ENCODE measurements around the gene MS4A15. TPM values are rescaled to one million over a fixed set of nuclear protein-coding genes. Genes with fewer than 3 reads are reported as not detected.
"Not testable (repeated sequence)": the region's sequence is repeated elsewhere in the genome, so short reads cannot be mapped to it uniquely, and the experiment has no call there.

Gene MS4A15, protein sequence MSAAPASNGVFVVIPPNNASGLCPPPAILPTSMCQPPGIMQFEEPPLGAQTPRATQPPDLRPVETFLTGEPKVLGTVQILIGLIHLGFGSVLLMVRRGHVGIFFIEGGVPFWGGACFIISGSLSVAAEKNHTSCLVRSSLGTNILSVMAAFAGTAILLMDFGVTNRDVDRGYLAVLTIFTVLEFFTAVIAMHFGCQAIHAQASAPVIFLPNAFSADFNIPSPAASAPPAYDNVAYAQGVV
- polyA plus RNA-seq (2012; ENCODE audit: missing spikeins), result not detected

DNA sequence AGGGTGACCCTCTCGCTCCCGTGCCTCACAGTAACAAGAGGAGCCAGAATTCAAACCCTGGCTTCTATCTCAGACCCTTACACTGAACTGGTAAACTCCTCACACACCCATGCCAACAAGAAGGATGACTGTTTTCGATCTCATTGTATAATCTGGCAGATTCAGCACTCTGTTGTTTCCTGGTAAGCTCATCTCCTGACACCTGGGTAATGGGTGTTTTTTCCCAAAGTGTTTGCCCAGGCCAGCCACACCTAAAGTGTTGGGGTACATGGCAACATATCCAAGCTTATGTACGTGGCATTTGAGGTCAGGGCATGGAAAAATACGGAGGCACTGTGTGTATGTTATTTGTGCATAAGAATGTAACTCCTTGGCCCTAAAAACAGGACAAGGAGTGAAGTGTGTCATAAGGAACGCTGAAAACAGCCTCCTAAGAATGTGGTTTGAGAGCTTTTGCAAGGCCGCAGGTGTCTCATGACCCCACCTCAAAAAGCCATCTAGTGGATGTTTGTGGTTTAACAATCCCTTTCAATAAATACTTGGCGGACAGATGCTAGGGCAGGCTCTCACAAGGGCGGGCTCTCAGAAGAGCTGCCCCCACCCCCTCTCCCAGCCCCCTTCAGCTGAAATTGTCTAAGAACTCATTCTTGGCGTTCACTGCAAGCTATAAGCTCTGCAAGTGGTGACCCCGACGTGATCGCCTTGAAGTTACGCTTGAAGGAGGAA, at the start of gene MS4A15:
Gene MS4A15, plus strand, starts transcription at position 561 of the 726 bp plus-strand sequence. CDS start 6,867 bp downstream, outside the sequence.
- no peak for TF ChIP-seq POLR2A (IDR thresholded peaks at IDR 0.05; ENCODE audit: low read depth, low read length)
- TF ChIP-seq TAF1 (IDR thresholded peaks at IDR 0.05; ENCODE audit: borderline replicate concordance, low read depth, low read length), result no peak
- TF ChIP-seq POLR2AphosphoS5 (IDR thresholded peaks at IDR 0.05; ENCODE audit: low read depth, low read length), result no peak
- FAIRE-seq, result peak; percentile 84
- DNase-seq (ENCODE audit: insufficient read length), result no peak

DNA sequence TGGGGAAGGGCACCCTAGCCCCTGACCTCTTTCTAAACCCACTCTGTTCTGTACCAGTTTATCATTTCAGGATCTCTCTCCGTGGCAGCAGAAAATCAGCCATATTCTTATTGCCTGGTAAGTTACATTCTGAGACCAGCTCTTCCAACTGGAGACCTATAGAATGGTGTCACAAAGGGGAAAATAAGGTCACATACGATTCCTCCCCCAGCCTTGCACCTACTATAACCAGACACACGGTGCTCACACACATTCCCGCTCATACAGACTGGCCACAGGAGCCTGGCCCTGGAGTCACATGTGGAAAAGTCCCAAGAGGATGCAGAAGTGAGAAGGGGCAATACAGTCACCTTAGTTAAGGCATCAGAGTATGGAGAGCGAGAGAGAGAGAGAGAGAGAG, 49.7 kb upstream of the MS4A15 start:
- FAIRE-seq (no peak), DNase-seq (ENCODE audit: insufficient read length) (no peak)
- TF ChIP-seq POLR2A (IDR thresholded peaks at IDR 0.05; ENCODE audit: low read depth, low read length) (no peak), TAF1 (IDR thresholded peaks at IDR 0.05; ENCODE audit: borderline replicate concordance, low read depth, low read length) (no peak), POLR2AphosphoS5 (IDR thresholded peaks at IDR 0.05; ENCODE audit: low read depth, low read length) (no peak)

DNA sequence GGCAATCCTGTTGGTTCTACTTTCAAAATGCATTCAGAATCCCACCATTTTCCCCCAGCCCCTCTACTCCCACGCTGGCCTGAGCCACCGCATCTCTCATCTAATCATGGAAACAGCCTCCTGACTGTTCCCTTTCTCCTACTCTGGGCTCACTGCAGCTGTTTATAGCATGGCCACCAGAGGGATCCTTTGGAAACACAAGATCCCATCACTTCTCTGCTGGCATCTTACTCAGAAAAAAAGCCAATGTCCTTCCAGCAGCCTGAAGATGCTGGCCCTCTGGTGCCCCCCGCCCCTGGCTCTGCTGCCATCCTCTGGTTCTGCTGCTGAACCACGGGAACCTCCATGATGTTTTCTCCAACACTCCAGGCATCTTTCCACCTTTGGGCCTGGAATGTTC, 46.2 kb upstream of the MS4A15 start:
- FAIRE-seq, result peak; percentile 46
- TF ChIP-seq POLR2AphosphoS5 (IDR thresholded peaks at IDR 0.05; ENCODE audit: low read depth, low read length) (no peak), POLR2A (IDR thresholded peaks at IDR 0.05; ENCODE audit: low read depth, low read length) (no peak), TAF1 (IDR thresholded peaks at IDR 0.05; ENCODE audit: borderline replicate concordance, low read depth, low read length) (no peak)
- DNase-seq (ENCODE audit: insufficient read length), result no peak

DNA sequence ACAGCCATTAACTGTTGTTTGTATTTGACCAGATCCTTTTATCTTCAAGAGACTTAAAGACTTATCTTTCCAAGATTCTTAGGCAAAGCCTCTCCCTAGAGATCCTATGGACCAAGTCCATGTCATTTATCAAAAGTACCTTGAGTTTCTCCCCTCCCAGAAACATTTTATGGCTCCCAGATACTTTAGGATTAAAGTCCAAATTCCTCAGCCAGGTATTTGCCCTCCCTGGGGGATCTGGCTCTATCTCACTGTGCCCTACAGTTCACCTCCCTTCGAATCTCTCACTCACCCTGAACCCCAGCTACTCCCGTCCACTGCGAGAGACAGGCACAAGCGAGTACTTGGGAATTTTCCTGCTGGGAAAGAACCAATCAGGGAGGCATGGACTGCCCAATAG, 45.4 kb upstream of the MS4A15 start:
- DNase-seq (ENCODE audit: insufficient read length), result no peak
- FAIRE-seq, result no peak
- no peak for TF ChIP-seq TAF1 (IDR thresholded peaks at IDR 0.05; ENCODE audit: borderline replicate concordance, low read depth, low read length)
- no peak for TF ChIP-seq POLR2AphosphoS5 (IDR thresholded peaks at IDR 0.05; ENCODE audit: low read depth, low read length)
- TF ChIP-seq POLR2A (IDR thresholded peaks at IDR 0.05; ENCODE audit: low read depth, low read length), result no peak

DNA sequence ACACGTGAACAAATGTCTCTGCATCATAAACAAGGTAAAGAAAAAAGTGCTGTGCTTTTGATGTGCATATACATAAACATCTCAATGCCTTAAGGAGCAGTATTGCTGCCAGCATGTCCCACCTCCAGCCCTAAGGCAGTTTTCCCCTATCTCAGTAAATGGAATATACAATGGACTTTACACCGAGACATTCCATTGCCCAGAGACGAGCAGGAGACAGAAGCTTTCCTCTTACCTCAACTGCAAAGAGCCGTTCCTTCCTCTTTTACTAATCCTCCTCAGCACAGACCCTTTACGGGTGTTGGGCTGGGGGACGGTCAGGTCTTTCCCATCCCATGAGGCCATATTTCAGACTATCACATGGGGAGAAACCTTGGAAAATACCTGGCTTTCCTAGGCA, 43.2 kb upstream of the MS4A15 start:
- not testable (repeated sequence) for FAIRE-seq; DNase-seq (ENCODE audit: insufficient read length)

DNA sequence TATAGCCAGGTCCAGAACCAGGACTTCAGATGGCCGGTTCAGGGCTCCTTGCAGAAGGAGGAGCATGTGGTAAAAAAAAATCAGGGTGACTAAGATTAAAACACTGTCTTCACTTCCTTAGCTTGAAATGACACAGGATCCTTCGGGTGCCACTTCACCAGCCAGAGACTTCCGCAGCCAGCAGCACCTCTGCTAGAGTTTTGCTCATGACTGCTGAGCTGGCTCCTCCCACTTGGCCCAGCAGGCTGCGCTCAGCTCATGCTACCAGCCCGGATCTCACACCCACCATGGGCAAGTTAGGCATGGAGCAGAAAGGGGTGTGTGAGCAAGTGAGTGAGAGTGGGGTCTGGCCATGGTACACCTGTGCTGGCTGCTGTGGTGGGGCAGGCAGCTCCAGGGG, 38.7 kb upstream of the MS4A15 start:
- TF ChIP-seq POLR2AphosphoS5 (IDR thresholded peaks at IDR 0.05; ENCODE audit: low read depth, low read length) (no peak), POLR2A (IDR thresholded peaks at IDR 0.05; ENCODE audit: low read depth, low read length) (no peak), TAF1 (IDR thresholded peaks at IDR 0.05; ENCODE audit: borderline replicate concordance, low read depth, low read length) (no peak)
- FAIRE-seq, result no peak

DNA sequence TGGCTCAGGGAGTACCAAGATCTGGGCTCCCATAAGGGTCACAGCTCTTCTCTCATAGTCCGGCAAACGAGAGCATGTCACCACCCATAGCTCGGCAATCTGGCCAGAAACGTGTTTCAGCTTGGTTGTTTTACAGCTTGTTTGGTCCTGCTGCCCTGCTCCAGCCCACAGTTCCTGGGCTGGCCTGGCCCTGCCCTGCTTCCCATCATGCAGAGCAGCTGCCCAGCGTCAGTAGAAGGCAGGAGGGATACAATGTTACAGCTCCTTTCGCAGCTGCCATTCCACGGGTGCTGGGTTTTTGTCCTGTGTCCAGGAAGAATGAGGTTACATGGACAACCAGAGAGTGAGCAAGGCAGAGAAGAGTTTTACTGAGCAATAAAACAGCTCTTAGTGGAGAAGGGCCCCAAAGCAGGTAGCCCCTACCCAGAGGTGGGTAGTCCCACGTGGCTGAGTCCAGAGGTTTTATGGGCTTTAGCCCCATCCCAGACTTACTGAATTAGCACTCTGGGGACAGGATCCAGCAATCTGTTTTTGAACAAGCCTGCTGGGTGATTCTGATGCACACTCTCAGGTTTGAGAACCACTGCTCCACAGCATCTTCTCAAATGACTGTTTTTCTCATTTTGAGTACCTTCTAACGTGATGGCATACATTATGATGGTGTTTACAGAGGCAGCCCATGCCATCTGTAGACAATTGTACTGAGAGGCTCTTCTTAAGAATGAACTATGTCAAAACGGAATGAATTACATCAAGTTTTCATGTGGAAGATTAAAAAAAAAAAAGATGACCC, 37.9 kb upstream of the MS4A15 start:
- no peak for DNase-seq (ENCODE audit: insufficient read length)
- TF ChIP-seq POLR2AphosphoS5 (IDR thresholded peaks at IDR 0.05; ENCODE audit: low read depth, low read length) (no peak), TAF1 (IDR thresholded peaks at IDR 0.05; ENCODE audit: borderline replicate concordance, low read depth, low read length) (no peak), POLR2A (IDR thresholded peaks at IDR 0.05; ENCODE audit: low read depth, low read length) (no peak)
- no peak for FAIRE-seq

More for the DNA sequence above, 38.7 kb upstream of the MS4A15 start:
- no peak for DNase-seq (ENCODE audit: insufficient read length)

DNA sequence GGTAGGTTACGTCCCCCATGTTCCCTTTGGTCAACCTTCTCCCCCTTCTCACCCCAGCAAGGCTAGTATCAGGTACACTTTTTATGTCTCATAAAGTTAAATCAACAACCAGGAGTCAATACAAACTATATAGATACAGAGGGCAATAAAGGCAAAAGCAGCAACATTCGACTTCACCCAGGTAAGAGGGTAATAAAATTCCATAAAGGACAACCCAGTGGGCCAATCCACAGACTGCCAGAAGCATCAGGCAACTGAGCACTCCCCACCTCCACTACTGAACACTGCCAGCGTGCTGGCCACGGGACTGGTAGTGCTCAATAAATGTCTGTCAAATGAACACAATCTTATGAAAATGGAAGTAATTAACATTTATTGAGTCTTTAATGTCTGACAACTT, 37.3 kb upstream of the MS4A15 start:
- no peak for DNase-seq (ENCODE audit: insufficient read length)
- FAIRE-seq, result no peak
- no peak for TF ChIP-seq POLR2A (IDR thresholded peaks at IDR 0.05; ENCODE audit: low read depth, low read length)
- TF ChIP-seq POLR2AphosphoS5 (IDR thresholded peaks at IDR 0.05; ENCODE audit: low read depth, low read length), result no peak
- no peak for TF ChIP-seq TAF1 (IDR thresholded peaks at IDR 0.05; ENCODE audit: borderline replicate concordance, low read depth, low read length)

DNA sequence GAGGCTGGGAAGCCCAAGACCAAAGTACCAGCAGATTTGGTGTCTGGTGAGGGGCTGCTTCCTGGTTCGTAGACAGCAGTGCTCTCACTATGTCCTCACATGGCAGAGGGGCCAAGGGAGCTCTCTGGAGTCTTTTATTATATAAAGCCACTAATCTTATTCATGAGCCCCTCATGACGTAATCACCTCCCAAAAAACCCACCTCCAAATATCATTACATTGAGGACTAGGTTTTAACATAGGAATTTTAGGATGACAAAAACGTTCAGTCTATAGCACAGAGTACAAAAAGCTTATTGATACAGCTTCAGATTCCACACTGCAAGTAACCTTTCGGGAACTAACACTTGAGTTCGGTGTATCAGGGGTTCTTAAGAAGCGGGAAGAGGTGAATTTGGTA, 36.2 kb upstream of the MS4A15 start:
- no peak for TF ChIP-seq TAF1 (IDR thresholded peaks at IDR 0.05; ENCODE audit: borderline replicate concordance, low read depth, low read length)
- no peak for TF ChIP-seq POLR2A (IDR thresholded peaks at IDR 0.05; ENCODE audit: low read depth, low read length)
- TF ChIP-seq POLR2AphosphoS5 (IDR thresholded peaks at IDR 0.05; ENCODE audit: low read depth, low read length), result no peak
- no peak for DNase-seq (ENCODE audit: insufficient read length)
- FAIRE-seq, result no peak

DNA sequence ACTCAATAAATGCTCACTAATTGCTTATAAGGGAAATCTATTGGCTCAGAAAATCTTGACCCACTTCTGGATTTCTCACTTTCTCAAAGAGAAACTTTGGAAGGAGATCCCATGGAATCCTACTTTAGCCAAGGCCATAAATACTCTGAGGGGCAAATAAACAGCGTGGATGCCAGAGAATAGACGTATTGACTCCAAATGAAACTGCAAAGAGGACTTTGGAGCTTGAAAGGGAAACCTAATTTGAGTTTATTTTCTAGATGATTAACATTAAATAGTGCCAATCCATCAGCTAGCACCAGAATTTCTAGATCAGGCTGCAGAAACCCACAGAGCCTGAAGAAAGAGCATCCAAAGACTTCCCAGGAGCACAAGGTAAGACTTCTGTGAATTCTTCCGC, 32.2 kb upstream of the MS4A15 start, which contains the start of gene MS4A18:
Gene MS4A18, plus strand, starts transcription at position 301 of the 400 bp plus-strand sequence.
- no peak for TF ChIP-seq POLR2A (IDR thresholded peaks at IDR 0.05; ENCODE audit: low read depth, low read length)
- TF ChIP-seq POLR2AphosphoS5 (IDR thresholded peaks at IDR 0.05; ENCODE audit: low read depth, low read length), result no peak
- no peak for TF ChIP-seq TAF1 (IDR thresholded peaks at IDR 0.05; ENCODE audit: borderline replicate concordance, low read depth, low read length)
- FAIRE-seq (no peak), DNase-seq (ENCODE audit: insufficient read length) (no peak)

DNA sequence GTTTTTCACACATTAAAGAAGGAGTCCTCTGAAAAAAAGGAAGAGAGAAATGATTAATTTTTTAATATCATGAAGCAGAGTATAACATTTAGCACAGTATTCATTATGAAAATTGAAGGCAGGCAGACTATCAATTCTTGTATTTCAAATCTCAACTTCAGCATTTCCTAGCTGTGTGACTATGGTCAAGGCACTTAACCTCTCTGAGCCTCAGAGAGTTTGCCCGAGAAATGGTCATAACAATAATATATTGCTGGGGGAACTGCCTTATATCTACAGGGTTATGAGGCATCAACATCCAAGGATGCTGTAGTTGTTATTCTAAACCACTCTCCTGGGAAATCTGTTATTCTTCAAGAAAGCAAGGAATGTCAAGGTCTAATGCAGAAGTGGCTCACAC, 31.1 kb upstream of the MS4A15 start:
- TF ChIP-seq POLR2A (IDR thresholded peaks at IDR 0.05; ENCODE audit: low read depth, low read length) (no peak), TAF1 (IDR thresholded peaks at IDR 0.05; ENCODE audit: borderline replicate concordance, low read depth, low read length) (no peak), POLR2AphosphoS5 (IDR thresholded peaks at IDR 0.05; ENCODE audit: low read depth, low read length) (no peak)
- FAIRE-seq (no peak), DNase-seq (ENCODE audit: insufficient read length) (no peak)

Measured in GM12892 (cell line).